Hippocampal formation (tissue), 2 donors: ENCODE data around the gene ADNP.

Source experiments
- DNase-seq, 2 donors: peaks; one replicate each; lab custom pipeline; 2025; lab: John Stamatoyannopoulos, UW

The ADNP gene

GRCh38 chr20:50932016-50932485, 814 bp upstream of the ADNP start:
- DNase-seq, result no peak

- no peak for DNase-seq
These were observed 296 bp downstream of the ADNP start for GRCh38 chr20:50930976-50931305.

- no peak for DNase-seq
These were observed 880 bp downstream of the ADNP start for GRCh38 chr20:50930139-50930975.

- DNase-seq, result peak; percentile 79 to 92
These were observed 1.7 kb downstream of the ADNP start for GRCh38 chr20:50929299-50930138.

- DNase-seq, result no peak
These were observed 2.8 kb downstream of the ADNP start for GRCh38 chr20:50928469-50928868.

GRCh38 chr20:50926530-50926929, 4.7 kb downstream of the ADNP start:
- no peak for DNase-seq

GRCh38 chr20:50924261-50924920, 6.8 kb downstream of the ADNP start:
- no peak for DNase-seq

GRCh38 chr20:50921803-50922501, 9.3 kb downstream of the ADNP start:
- no peak for DNase-seq

GRCh38 chr20:50920997-50921396, 10.2 kb downstream of the ADNP start:
- DNase-seq, result no peak

GRCh38 chr20:50919567-50919966, 11.7 kb downstream of the ADNP start:
- DNase-seq, result no peak

- DNase-seq, result no peak
These were observed 12.8 kb downstream of the ADNP start for GRCh38 chr20:50918403-50918802.

- DNase-seq, result no peak
These were observed 14.3 kb downstream of the ADNP start for GRCh38 chr20:50916934-50917333.

GRCh38 chr20:50916257-50916656, 15.0 kb downstream of the ADNP start:
- no peak for DNase-seq

- no peak for DNase-seq
These were observed 15.8 kb downstream of the ADNP start for GRCh38 chr20:50915424-50915823.

- DNase-seq, result no peak
These were observed 17.4 kb downstream of the ADNP start for GRCh38 chr20:50913690-50914375.

GRCh38 chr20:50911716-50912115, 19.5 kb downstream of the ADNP start:
- no peak for DNase-seq

GRCh38 chr20:50911030-50911429, 20.2 kb downstream of the ADNP start:
- DNase-seq, result no peak

GRCh38 chr20:50909413-50909812, 21.8 kb downstream of the ADNP start:
- DNase-seq, result no peak

GRCh38 chr20:50904067-50904570, 27.1 kb downstream of the ADNP start:
- DNase-seq, result no peak

- DNase-seq, result no peak
These were observed 27.7 kb downstream of the ADNP start for GRCh38 chr20:50903353-50904051.
